HG03342 (cell line): ENCODE measurements around the gene RBM19.
"Not testable (repeated sequence)": the region's sequence is repeated elsewhere in the genome, so short reads cannot be mapped to it uniquely, and the experiment has no call there.

ENCODE experiments used
- ATAC-seq: cut with Tn5 transposase; IDR thresholded peaks from one replicate; pipeline ENCODE4 v1.9.1; 2021; ENCODE audit warnings: mild to moderate bottlenecking, moderate library complexity; ENCODE audit not compliant: unreplicated experiment

Gene RBM19

DNA sequence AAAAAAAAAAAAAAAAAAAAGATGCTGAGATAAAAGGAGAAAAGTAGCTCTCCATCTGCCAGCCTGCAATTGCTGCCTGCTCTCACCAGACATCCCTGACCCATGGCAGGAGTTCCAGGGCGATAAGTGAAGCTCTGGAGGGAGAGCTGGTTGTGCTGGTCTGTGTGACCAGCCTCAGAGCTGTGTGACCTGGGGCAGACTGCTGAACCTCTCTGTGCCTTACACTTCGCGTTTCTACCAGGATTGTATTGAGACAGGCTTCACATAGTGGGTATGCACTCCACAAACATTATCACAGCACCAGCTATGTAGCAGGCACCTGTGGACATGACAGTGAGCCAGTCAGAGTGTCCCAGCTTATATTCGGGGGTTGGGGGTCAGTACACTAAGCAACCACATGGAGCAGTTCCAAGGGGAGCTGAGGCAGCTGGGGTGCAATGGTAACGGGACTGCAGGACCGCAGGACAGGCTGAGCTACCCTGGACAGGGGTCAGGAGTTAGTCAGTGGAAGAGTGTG, 57.5 kb downstream of the RBM19 start:
- ATAC-seq: no peak

GRCh38 chr12:113907446-113908180, 58.5 kb downstream of the RBM19 start:
- ATAC-seq: no peak

DNA sequence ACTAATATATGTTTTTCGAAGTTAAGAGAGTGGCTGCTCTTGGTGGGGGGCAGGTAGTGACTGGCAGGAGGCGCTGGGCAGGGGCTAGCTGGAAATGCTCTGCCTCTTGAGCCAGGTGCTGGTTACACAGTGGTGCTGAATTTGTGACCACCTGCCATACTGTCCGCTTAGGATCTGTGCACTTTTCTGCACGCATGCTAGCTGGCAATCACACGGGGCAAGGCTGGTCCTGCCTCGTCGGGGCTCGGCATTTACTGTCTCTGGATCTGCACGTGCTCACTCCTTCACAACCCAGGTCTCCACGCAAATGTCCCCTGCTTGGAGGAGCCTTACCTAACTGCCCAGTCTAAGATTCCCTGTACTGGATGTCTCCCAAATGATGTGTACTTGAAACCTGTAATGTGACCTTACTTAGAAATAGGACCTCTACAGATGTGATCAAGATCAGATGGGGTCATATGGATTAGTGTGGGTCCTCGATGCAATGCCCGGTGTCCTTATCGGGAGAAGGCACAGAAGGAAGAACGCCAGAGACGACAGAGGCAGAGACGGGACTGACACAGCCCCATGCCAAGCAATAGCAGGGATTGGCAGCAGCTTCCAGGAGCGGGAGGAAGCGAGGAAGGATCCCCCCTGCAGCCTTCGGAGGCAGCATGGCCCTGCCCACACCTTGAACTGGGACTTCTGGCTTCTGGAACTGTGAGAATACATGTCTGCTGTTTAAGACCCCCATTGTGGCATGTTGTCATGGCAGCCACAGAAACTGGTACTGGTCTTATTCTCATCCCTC, 59.5 kb downstream of the RBM19 start:
- no peak for ATAC-seq

- ATAC-seq: no peak
These were observed 60.3 kb downstream of the RBM19 start for GRCh38 chr12:113905829-113906228.

DNA sequence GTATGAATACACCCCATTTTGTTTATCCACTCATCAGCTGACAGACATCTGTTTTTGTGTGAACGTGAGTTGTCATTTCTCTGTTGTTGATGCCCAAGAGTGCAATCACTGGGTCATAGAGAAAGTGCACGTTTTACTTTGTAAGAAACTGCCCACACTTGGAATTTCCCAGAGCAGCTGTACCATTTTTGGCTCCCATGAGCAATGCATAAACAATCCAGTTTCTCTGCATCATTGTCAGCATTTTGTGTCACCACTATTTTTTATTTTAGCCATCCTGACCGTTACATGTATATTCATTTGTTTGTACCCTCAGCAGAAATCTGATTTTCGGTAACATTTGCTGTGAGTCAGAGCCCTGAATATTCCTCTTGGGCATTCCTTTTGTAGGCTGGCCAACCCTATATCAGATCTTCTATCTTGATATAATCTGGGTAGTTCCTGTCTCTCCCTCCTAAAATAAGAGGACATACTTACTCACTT, 62.7 kb downstream of the RBM19 start:
- no peak for ATAC-seq

DNA sequence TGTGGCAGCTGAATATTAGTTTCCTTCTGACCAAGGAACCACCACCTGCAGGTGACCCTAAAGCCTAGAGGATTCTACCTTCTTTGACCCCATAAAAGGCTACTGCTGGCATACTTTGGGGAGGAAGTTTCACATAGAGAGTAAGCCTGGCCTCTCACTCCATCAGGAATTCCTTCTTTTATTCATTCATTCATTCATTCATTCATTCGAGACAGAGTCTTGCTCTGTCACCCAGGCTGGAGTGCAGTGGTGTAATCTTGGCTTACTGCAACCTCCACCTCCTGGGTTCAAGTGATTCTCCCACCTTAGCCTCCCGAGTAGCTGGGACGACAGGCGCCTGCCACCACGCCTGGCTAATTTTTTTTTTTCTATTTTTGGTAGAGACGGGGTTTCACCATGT, 64.8 kb downstream of the RBM19 start:
- not testable (repeated sequence) for ATAC-seq

- no peak for ATAC-seq
These were observed 65.4 kb downstream of the RBM19 start for GRCh38 chr12:113900716-113901115.

DNA sequence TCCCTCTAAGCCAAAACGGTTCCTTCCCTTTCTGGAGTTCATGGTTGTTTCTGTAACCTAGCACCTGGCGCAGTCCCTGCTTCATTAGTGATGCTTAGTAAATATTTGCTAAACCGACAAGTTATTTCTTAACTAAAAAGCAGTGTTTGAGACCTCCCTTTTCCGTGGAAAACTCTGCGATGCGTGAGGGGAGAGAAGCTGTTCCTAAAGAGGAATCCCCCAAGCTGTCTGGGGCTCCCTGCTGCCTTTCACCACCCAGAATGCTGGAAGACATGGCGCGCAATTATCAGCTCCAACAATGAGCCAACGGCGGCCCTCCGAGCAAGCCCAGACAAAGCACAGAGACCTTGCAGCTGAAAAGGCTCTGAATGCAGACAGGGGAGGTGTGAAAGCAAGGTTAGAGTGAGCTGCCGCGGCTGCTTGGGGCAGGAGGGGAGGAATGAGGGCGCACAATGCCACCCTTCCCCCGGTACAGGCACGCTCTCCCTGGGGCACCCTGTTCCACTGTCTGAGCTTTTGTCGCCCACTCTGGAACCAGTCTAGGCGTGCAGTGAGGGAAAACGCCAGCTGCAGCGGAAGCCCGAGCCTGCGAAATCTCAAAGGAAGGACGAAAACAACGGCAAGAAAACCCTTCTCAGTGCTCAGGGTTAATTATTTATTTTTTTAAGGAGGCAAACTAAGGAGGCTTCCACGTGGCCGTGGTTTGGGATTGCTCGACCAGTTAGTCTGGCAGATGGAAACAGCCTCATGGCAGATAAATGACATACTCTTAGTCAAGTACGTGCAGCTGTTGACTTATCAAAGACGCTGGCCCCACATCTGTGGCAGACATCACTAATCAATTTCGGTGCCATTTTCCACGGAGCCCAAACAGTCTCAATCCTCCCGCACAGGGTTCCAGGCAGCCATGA, 66.3 kb downstream of the RBM19 start:
- no peak for ATAC-seq

- ATAC-seq: no peak
These were observed 67.0 kb downstream of the RBM19 start for GRCh38 chr12:113899042-113899560.

DNA sequence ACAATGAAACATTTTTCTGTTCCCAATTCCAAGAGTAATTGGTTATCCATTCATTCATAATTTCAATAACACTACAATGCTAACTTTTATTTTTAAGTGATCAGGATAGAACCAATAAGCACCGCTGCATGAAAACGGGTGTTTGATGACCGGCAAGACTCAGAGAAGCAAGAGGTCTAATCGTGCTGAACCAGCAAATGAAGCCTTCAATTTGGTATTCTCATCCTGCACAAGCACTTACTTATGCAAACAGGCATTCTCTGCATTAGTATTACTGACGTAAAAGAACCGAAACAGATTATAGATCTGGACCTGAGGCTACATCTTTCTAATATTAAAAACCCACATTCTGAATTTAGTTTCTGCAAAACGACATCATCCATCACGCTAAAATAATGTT, 67.7 kb downstream of the RBM19 start:
- ATAC-seq: no peak

GRCh38 chr12:113897406-113897805, 68.7 kb downstream of the RBM19 start:
- ATAC-seq: no peak

GRCh38 chr12:113896841-113897240, 69.3 kb downstream of the RBM19 start:
- ATAC-seq: no peak

DNA sequence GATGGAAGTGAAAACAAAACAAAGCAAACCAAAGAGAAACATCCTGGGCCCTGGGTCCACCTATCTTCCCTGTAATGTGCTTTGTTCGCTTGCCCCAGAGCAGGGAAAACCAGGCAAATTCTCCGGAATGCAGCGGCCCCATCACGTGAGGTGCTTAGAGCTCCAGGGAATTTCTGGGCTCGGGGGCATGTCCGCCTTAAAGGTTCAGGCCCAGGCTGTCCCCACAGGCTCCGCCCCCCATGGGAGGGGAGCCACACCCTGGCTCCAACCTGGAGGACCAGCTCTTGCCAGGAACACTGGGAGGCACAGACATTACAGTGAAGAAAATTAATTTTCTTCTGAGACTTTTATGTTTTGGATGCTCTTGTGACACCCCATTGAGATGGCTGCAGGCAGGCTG, 69.9 kb downstream of the RBM19 start:
- no peak for ATAC-seq

DNA sequence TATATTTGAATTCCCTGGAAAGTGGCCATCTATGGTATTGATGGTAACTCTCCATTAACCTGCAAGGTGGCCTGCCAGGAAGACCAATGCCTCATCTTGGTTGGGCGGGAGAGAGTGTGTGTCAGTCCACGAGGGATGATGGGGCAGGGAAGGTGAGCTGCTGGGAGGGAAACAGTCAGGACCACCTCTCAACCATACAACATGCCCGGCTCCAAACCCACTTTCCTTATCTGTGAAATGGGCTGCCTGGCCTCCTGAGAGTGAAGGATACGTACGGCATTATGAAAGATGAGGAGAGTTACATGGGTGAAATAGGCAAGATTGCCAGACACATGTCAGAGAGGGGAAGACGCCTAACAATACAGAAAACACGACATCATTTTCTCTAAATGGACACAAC, 70.9 kb downstream of the RBM19 start:
- ATAC-seq: no peak

GRCh38 chr12:113894697-113895096, 71.4 kb downstream of the RBM19 start:
- no peak for ATAC-seq

- ATAC-seq: no peak
These were observed 72.9 kb downstream of the RBM19 start for GRCh38 chr12:113893221-113893620.

DNA sequence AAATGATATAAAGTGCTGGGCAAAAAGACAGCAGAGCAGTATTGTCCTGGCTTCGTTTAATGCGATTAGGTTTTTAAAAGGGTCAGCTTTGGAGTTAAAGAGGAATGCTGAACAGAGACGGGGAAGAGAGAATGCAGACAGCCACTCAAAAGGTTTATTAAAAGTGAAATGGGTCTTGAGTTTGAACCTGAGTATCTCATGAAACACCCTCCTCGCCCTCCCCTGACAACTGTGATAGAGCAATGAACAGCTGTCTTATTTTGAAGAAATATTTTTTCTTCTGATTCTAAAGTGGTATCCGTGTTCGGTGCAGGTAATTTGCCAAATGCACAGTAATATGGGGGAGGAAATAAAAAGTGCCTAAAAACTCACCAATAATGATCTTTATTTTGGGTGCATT, 73.6 kb downstream of the RBM19 start:
- no peak for ATAC-seq

DNA sequence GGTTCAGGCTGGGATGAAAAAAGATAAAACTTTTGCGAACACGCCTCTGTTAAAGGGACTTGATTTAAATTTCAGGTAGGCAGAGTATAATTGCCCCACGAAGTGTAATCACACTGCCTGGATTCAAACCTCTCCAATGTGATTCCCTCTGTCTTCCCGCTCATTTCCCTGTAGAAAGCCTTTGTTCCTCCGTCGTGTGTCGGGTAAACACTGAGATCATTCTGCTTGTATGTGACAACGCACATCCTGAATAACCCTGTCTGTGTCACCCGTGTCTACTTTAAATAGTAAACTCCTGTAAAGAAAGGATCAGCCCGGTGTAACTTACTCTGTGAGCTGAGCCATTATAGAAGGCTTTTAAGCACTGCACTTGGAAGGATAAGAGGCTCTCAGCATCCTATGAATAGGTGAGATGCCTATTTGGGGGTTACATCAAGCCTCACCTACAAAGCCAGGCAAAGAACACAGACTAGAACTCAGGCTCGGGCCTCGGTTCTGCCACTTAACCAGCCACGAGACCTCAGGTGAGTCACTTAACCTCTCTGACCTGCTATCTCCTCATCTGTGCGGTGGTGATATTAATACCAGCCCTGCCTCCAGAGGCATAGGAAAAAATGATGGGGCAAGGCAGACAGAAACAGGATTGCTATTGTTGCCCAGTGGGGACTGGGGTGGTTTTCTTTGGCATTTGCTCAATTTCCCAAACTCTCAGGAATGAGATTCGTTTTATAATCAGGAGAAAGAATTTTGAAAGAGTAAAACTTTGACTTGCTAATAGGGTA, 74.2 kb downstream of the RBM19 start:
- ATAC-seq: no peak

DNA sequence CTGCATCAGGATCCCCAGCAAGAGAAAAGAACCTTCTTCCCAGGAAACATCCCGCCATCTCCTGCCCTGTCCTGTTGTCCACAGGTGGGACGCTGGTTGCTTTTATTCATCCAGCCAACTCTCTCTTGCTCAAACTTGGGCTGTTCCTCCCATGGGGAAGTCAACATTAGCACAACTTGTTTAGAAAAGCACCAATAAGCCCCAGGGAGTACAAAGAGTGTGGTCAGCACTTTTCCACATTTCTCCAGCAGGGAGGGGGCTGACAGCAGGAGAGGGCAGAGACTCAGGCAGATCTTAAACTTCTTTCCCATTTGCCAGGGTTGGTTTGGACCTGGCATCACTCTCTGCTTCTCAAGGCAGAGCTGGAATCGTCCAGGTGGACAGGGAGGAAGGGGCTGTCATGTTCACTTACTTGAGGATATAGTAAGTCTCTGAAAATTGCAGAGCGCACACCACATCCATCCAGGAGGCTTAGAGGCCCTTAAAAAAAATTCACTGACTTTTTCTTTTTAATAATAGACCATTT, 74.9 kb downstream of the RBM19 start:
- ATAC-seq: no peak
